ENCODE measurements around the gene NOP16. TPM values are rescaled to one million over a fixed set of nuclear protein-coding genes. Genes with fewer than 3 reads are reported as not detected.

Gene NOP16
- total and polyA plus RNA-seq, 4 donors, result 9.7 to 19.2 (median 13.7) TPM

DNA sequence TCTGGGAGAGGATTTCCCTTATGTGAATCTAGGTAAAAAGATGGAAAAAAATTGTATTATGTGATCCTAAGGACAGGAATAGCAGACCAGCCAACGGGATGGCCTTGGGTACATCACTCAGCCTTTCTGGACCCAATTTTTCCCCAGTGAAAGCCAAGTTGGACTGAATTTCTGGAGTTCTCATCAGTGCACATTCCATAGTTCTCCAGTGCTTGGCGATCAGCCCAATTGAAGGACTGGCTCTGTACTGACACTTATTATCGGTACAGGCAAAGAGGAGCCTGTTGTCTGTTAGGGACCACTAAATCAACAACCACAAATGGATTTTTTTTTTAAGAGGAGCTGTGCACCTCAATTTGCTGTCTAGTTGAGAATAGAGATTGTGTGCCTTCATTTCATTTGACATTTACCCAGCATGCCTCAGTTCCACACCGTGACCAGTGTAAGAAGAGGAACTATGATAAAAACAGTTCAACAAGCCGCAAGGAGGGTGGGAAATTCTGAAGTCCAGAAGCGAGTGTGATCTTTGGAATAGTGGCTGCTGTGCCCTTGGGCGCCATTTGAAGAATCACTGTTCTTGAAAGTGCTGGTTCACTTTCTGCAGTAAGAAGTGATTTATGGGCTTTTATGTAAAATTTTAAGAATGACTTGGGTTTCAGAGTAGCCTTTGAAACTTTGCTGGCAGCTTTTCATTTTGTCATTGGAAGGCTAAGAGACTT is 15.1 kb downstream of the NOP16 start:
- DNase-seq (no peak), ATAC-seq (ENCODE audit: low FRiP score) (peak; percentile 72)
- intact Hi-C loops (cut with DNase I), result no loop called here
- H3K27me3 ChIP-seq (ENCODE audit: control insufficient read depth in 1 of 2, insufficient read depth in 2 of 2, low read length in 1 of 2), result no peaks in the 10 kb centered on the region
- no peaks in the 10 kb centered on the region for H3K9me3 ChIP-seq (ENCODE audit: control insufficient read depth, low read length)
- H3K4me3 ChIP-seq (ENCODE audit: low read length in 2 of 2), result no peak overlapping the region
- H3K4me1 ChIP-seq (ENCODE audit: control insufficient read depth in 1 of 2, insufficient read depth in 2 of 2, low read length in 2 of 2), result no peaks in the 10 kb centered on the region
- H3K27ac ChIP-seq (ENCODE audit: low read depth in 1 of 2, low read length in 2 of 2), result no peak overlapping the region
- 44 to 52% methylated on average over 7 of the region's 7 CpGs for whole genome bisulfite sequencing, 2 donors
- no peaks in the 10 kb centered on the region for H3K36me3 ChIP-seq (ENCODE audit: control insufficient read depth in 1 of 2, insufficient read depth in 2 of 2, low read length in 1 of 2)

DNA sequence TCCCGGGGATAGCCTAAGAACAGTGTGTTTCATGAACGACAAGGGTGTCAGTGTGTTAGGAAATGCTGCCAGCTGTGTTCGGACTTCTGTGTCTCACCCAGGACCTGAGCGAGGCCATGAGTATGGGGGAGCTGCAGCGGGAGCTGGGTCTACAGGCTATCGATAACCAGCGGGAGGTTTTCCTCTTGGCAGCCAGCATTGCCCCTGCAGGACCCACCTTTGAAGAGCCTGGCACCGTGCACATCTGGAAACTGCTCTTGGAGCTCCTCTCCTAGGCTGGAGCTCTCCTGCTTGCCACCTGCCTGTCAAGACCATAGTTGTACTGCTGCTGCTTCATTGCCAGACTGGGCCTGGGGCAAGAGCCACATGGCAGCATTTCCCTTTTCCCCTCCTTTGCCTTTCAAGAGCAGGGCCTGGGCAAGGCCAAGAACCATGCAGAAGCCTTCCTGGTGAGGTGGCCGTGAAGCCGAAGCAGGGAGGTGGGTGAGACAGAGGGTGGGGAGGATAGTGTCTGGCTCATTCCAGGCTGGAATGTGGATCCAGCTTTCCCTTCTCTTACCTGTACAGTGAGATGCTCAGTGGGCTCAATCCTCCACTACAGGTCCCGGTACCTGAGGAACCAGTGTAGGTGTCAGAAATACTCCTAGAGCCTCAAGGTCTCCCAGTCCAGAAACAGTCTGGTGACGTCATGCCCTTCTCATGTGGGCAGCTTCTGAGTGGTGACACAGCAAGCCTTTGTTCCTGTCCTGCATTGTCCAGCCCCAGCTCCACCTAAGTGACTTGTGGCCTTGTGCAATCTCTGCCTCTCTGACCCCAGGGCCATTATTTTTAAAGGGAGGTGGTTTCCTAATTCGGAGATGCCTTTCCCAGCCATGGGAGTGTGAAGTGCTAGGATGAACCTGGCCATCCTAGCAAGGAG is 16.5 kb downstream of the NOP16 start:
- no peak overlapping the region for H3K27ac ChIP-seq (ENCODE audit: low read depth in 1 of 2, low read length in 2 of 2)
- peak; percentile 24 for ATAC-seq (ENCODE audit: low FRiP score)
- intact Hi-C loops (cut with DNase I), result no loop called here

DNA sequence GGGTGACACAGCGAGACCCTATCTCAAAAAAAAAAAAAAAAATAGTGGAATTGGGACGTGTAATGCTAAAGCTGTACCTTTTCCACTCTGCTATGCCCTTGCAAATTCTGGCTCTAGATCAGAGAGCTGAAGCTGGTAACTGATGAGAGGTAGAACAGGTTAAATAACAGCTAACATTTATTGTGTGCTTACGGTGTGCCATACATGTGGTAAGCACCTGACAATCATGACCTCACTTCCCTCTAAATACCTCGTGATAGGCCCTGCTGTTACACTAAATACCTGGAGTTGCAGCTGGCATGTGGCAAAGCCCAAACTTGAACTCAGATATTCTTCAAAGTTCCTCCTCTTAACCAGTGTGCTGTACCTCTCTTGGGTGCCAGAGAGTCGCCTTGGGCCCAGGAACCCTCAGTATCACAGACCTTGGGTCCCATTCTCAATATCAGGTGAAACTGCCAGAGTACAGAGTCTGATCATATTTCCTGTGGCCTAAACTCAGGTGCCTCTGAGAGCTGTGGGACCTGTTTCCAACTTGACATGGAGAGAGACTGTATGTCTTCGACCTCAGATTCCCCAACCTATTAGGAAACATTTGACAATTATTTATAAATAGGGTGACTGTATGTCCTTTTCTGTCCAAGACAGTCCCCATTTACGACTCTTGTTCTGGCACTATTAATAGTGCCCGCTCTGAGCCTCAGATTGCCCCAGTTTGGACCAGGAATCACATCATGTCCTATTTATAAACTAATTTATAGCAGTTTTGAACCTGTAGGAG is 18.3 kb downstream of the NOP16 start:
- WGBS, 2 donors, result 87 to 89% methylated on average over 8 of the region's 8 CpGs
- H3K36me3 ChIP-seq (ENCODE audit: control insufficient read depth in 1 of 2, insufficient read depth in 2 of 2, low read length in 1 of 2), result no peaks in the 10 kb centered on the region
- intact Hi-C loops (cut with DNase I), result loop anchor here in 1 of 2 donors (5.0 kb wide), 1 partner anchor 167 kb away; the partner anchor contains the start of gene RNF44
- no peak overlapping the region for H3K4me3 ChIP-seq (ENCODE audit: low read length in 2 of 2)
- no peaks in the 10 kb centered on the region for H3K4me1 ChIP-seq (ENCODE audit: control insufficient read depth in 1 of 2, insufficient read depth in 2 of 2, low read length in 2 of 2)
- ATAC-seq (ENCODE audit: low FRiP score) (no peak), DNase-seq (no peak)
- no peaks in the 10 kb centered on the region for H3K27me3 ChIP-seq (ENCODE audit: control insufficient read depth in 1 of 2, insufficient read depth in 2 of 2, low read length in 1 of 2)
- H3K27ac ChIP-seq (ENCODE audit: low read depth in 1 of 2, low read length in 2 of 2), result no peak overlapping the region
- H3K9me3 ChIP-seq (ENCODE audit: control insufficient read depth, low read length), result no peaks in the 10 kb centered on the region

More for the DNA sequence above, 16.5 kb downstream of the NOP16 start:
- Histone ChIP-seq H3K27me3 (ENCODE audit: control insufficient read depth in 1 of 2, insufficient read depth in 2 of 2, low read length in 1 of 2) (no peaks in the 10 kb centered on the region), H3K9me3 (ENCODE audit: control insufficient read depth, low read length) (no peaks in the 10 kb centered on the region), H3K4me1 (ENCODE audit: control insufficient read depth in 1 of 2, insufficient read depth in 2 of 2, low read length in 2 of 2) (no peaks in the 10 kb centered on the region), H3K4me3 (ENCODE audit: low read length in 2 of 2) (no peak overlapping the region), H3K36me3 (ENCODE audit: control insufficient read depth in 1 of 2, insufficient read depth in 2 of 2, low read length in 1 of 2) (no peaks in the 10 kb centered on the region)
- WGBS, 2 donors, result 92 to 93% methylated on average over 13 of the region's 13 CpGs
- no peak for DNase-seq

DNA sequence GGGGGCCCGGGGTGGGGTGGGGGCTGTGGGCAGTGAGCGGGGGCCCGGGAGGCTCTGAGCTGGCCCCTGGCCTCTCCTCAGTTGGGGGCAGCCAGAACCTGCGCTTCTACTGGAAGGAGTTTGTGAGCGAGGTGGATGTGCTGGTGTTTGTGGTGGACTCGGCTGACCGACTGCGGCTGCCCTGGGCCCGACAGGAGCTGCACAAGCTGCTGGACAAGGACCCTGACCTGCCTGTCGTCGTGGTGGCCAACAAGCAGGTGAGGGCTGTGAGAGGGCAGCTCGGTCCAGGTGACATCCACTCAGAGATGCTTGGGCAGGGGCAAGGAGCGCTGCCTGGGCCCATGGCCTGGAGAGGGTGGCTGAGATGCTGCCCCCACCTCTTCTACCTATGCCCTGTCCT is 19.7 kb downstream of the NOP16 start:
- DNase-seq (no peak), ATAC-seq (ENCODE audit: low FRiP score) (no peak)
- Histone ChIP-seq H3K9me3 (ENCODE audit: control insufficient read depth, low read length) (no peaks in the 10 kb centered on the region), H3K27ac (ENCODE audit: low read depth in 1 of 2, low read length in 2 of 2) (no peak overlapping the region), H3K4me1 (ENCODE audit: control insufficient read depth in 1 of 2, insufficient read depth in 2 of 2, low read length in 2 of 2) (no peaks in the 10 kb centered on the region), H3K36me3 (ENCODE audit: control insufficient read depth in 1 of 2, insufficient read depth in 2 of 2, low read length in 1 of 2) (no peaks in the 10 kb centered on the region), H3K27me3 (ENCODE audit: control insufficient read depth in 1 of 2, insufficient read depth in 2 of 2, low read length in 1 of 2) (no peaks in the 10 kb centered on the region), H3K4me3 (ENCODE audit: low read length in 2 of 2) (no peak overlapping the region)
- WGBS, 2 donors, result 93 to 95% methylated on average over 12 to 13 of the region's 13 CpGs
- intact Hi-C loops (cut with DNase I), result loop anchor here in 1 of 2 donors (5.0 kb wide), 1 partner anchor 169 kb away; the partner anchor contains the start of gene RNF44

DNA sequence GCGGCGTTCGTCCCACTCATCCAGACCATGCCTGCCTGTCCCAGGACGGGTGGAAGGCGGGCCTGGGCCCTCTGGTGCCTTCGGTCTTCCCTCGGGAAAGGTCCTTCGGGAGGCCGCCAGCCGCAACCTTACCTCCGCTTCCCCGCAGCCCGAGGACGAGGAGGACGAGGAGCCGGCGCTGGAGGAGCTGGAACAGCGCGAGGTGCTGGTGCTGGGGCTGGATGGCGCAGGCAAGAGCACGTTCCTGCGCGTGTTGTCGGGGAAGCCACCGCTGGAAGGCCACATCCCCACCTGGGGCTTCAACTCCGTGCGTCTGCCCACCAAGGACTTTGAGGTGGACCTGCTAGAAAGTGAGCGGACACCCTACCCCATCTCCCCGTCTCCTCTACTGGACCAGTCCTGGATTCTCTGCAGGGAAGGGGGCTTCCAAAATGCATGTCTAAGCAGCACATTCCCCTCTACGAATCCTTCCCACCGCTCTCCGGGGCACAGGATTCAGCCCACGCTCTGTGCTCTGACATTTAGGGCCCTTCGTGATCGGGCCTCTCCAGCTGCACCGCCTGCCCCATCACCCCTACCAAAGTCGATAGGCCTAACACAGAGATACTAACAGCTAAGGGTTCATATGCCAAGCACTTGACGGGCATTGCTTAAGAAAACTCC is 22.0 kb downstream of the NOP16 start:
- DNase-seq (no peak), ATAC-seq (ENCODE audit: low FRiP score) (no peak)
- intact Hi-C loops (cut with DNase I), result loop anchor here in 1 of 2 donors (5.0 kb wide), 1 partner anchor 171 kb away; the partner anchor contains the start of gene RNF44
- WGBS, 2 donors, result 37% methylated on average over 34 to 38 of the region's 38 CpGs
- no peak overlapping the region for H3K27ac ChIP-seq (ENCODE audit: low read depth in 1 of 2, low read length in 2 of 2)
- no peaks in the 10 kb centered on the region for H3K9me3 ChIP-seq (ENCODE audit: control insufficient read depth, low read length)
- no peaks in the 10 kb centered on the region for H3K27me3 ChIP-seq (ENCODE audit: control insufficient read depth in 1 of 2, insufficient read depth in 2 of 2, low read length in 1 of 2)
- no peaks in the 10 kb centered on the region for H3K36me3 ChIP-seq (ENCODE audit: control insufficient read depth in 1 of 2, insufficient read depth in 2 of 2, low read length in 1 of 2)
- H3K4me1 ChIP-seq (ENCODE audit: control insufficient read depth in 1 of 2, insufficient read depth in 2 of 2, low read length in 2 of 2), result no peaks in the 10 kb centered on the region
- peak overlapping the region; percentile 46 to 65 for H3K4me3 ChIP-seq (ENCODE audit: low read length in 2 of 2)

DNA sequence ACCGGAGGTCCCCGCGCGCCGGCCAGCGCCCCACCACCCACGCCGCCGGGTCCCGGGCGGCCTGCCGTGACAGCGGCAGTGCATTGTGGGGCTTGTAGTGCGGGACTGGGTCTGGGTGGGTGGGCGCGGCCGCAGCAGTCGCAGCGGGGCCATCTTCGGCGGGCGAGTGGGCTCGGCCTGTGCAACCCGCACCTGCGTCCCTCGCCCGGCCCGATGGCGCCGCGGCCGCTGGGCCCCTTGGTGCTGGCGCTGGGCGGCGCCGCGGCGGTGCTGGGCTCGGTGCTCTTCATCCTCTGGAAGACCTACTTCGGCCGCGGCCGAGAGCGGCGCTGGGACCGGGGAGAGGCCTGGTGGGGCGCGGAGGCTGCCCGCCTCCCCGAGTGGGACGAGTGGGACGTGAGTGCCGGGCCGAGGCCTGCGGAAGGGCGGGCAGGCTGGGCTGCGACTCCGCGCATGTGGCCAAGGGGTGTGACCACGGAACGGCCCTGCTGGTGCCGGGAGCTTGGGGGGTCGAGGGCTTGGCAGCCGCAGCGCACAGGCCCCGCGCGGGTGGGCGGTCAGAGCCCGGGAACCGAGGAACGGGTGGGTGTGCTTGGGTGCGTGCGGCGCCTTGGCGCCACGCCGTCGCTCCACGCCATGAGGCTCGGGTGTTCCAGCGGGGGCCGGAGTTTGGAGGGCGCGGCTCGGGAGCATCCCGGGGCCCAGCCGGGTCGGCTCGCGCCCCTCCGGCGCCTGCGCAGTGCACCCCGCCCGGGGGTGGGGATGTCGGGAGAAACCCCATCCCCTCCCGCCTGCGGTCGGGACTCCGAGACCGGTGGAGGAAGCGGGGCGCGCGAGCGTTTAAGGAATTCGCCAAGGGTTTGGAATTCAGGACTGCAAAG is 22.8 kb downstream of the NOP16 start, which contains the start of gene ARL10:
ARL10 (plus strand) TSS at position 137 of the 881 bp plus-strand sequence; CDS start at position 214, 77 bp downstream.
- H3K27me3 ChIP-seq (ENCODE audit: control insufficient read depth in 1 of 2, insufficient read depth in 2 of 2, low read length in 1 of 2), result no peaks in the 10 kb centered on the region
- WGBS, 2 donors, result 0 to 1% methylated on average over 67 to 108 of the region's 108 CpGs
- H3K27ac ChIP-seq (ENCODE audit: low read depth in 1 of 2, low read length in 2 of 2), result peak within 1 kb of the TSS in 1 of 2 donors; percentile 28
- intact Hi-C loops (cut with DNase I), result loop anchor here in 1 of 2 donors (2.0 to 5.0 kb wide), 2 partner anchors 23 to 172 kb away; partner anchors contain the start of genes HIGD2A, NOP16 and RNF44
- peak; percentile 75 to 86 for DNase-seq
- no peaks in the 10 kb centered on the region for H3K9me3 ChIP-seq (ENCODE audit: control insufficient read depth, low read length)
- H3K4me3 ChIP-seq (ENCODE audit: low read length in 2 of 2), result peak within 1 kb of the TSS; percentile 46 to 65
- no peaks in the 10 kb centered on the region for H3K4me1 ChIP-seq (ENCODE audit: control insufficient read depth in 1 of 2, insufficient read depth in 2 of 2, low read length in 2 of 2)
- H3K36me3 ChIP-seq (ENCODE audit: control insufficient read depth in 1 of 2, insufficient read depth in 2 of 2, low read length in 1 of 2), result no peaks in the 10 kb centered on the region
- peak; percentile 49 for ATAC-seq (ENCODE audit: low FRiP score)

DNA sequence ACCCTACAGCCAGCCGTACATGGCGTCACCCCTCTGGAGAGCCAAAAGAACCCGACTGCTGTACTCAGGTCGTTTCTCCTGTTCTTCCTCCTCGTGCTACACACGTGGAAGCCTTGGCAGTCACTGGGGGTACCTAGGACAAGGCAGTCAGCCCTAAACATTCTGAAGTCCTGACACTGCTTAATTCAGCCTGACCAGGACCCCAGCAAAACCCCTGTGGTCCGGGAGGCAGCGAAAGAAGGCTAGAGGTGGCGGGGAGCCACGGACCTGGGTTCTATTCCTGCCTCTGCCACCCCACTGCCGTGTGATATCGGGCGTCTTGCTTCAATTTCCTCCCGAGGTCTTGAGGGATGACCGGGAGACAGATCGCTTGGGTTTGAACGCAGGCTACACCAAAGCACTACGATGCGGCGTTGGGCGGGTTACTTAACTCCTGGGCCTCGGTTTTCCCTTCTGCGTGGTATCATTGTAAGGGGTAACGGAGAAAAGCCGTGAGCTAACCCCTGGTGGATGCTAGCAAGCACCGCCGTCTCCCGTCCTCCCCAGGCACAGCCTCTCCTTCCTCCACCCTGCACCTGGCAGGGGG is 23.5 kb downstream of the NOP16 start:
- no peaks in the 10 kb centered on the region for H3K27me3 ChIP-seq (ENCODE audit: control insufficient read depth in 1 of 2, insufficient read depth in 2 of 2, low read length in 1 of 2)
- WGBS, 2 donors, result 24 to 26% methylated on average over 27 to 28 of the region's 28 CpGs
- no peaks in the 10 kb centered on the region for H3K4me1 ChIP-seq (ENCODE audit: control insufficient read depth in 1 of 2, insufficient read depth in 2 of 2, low read length in 2 of 2)
- intact Hi-C loops (cut with DNase I), result loop anchor here in 1 of 2 donors (2.0 to 5.0 kb wide), 2 partner anchors 24 to 172 kb away; partner anchors contain the start of genes HIGD2A, NOP16 and RNF44
- H3K4me3 ChIP-seq (ENCODE audit: low read length in 2 of 2), result peak overlapping the region; percentile 46 to 65
- no peak for DNase-seq
- no peak for ATAC-seq (ENCODE audit: low FRiP score)
- no peaks in the 10 kb centered on the region for H3K9me3 ChIP-seq (ENCODE audit: control insufficient read depth, low read length)
- H3K27ac ChIP-seq (ENCODE audit: low read depth in 1 of 2, low read length in 2 of 2), result peak overlapping the region in 1 of 2 donors; percentile 28
- H3K36me3 ChIP-seq (ENCODE audit: control insufficient read depth in 1 of 2, insufficient read depth in 2 of 2, low read length in 1 of 2), result no peaks in the 10 kb centered on the region
